Ectodermal cell (in vitro differentiated cells): ENCODE results near the gene UBL3.
A peak's percentile ranks its signal among the peaks of the same experiment; 100 is the strongest.

Experiments used
- H3K27ac ChIP-seq: 2 replicates; pipeline ENCODE4 v1.7.0; 2013; ENCODE audit warnings: mild to moderate bottlenecking, low read depth, low read length; ENCODE audit not compliant: insufficient read depth, poor library complexity, severe bottlenecking
- H3K27me3 ChIP-seq: 2 replicates; pipeline ENCODE4 v1.7.0; 2013; ENCODE audit warnings: mild to moderate bottlenecking, low read length; ENCODE audit not compliant: insufficient read depth, control insufficient read depth, poor library complexity, severe bottlenecking
- H3K36me3 ChIP-seq: one replicate; pipeline ENCODE4 v1.7.0; 2013; ENCODE audit warnings: low read length; ENCODE audit not compliant: control insufficient read depth, insufficient read depth
- H3K4me1 ChIP-seq: one replicate; pipeline ENCODE4 v1.7.0; 2013; ENCODE audit warnings: low read length; ENCODE audit not compliant: control insufficient read depth, insufficient read depth
- H3K4me3 ChIP-seq: 2 replicates; pipeline ENCODE4 v1.7.0; 2013; ENCODE audit warnings: low read depth, low read length, control low read depth; ENCODE audit not compliant: insufficient read depth
- H3K9me3 ChIP-seq: 2 replicates; pipeline ENCODE4 v1.7.0; 2013; ENCODE audit warnings: mild to moderate bottlenecking, low read length, moderate library complexity; ENCODE audit not compliant: control insufficient read depth
- WGBS, 2 experiments: methylation state at CpG; one replicate each; pipeline ENCODE4 v1.1.7; 2013; ENCODE audit warnings: missing lambda C conversion rate in 2 of 2; 5-methylcytosine and 5-hydroxymethylcytosine counted together

UBL3 gene

GRCh38 chr13:29847501-29847983 is 2.9 kb downstream of the UBL3 start:
- no peaks in the 10 kb centered on the region for H3K4me1 ChIP-seq
- H3K9me3 ChIP-seq, result no peaks in the 10 kb centered on the region
- H3K27ac ChIP-seq, result no peak overlapping the region
- no peaks in the 10 kb centered on the region for H3K36me3 ChIP-seq
- H3K27me3 ChIP-seq, result no peaks in the 10 kb centered on the region
- 58 to 61% methylated on average over 11 to 13 of the region's 13 CpGs for WGBS, 2 experiments
- peak overlapping the region; percentile 34 for H3K4me3 ChIP-seq

DNA sequence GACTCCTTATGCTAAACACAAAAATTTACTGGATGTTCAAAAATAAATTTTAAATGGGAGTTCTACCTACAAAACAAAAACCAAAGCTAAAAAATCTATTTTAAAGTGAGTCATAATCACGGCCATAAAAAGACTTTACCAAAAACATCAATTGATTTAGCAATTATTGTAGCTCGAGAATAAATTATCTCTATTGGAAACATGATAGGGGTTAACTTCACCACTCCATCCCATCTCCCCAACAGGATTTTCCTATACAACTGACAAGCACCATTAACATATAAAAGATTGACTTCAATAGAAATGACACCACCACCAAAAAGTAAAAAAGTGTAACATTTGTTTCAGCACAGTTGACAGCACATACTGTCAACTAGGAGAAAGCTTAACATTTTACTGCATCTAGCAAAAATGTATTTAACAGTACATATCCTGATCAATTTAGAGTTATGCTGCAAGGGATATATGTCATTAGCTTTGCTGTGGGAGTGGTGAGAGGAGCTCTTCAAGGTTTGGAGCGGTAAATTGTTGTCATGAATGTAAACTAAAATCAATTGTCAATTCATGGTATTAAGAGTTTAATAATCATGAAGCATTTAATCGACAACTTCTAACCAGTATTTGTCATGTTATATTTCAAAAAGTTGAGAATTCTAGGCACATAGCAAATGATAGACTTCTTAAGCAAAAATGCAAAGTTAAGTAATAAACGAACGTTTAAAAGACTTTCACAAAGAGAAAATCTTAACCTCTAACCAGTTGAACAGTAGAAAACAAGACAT is 3.8 kb downstream of the UBL3 start:
- 79 to 80% methylated on average over 3 to 5 of the region's 6 CpGs for WGBS, 2 experiments
- Histone ChIP-seq H3K9me3 (no peaks in the 10 kb centered on the region), H3K4me3 (peak overlapping the region; percentile 34), H3K27ac (no peak overlapping the region), H3K4me1 (no peaks in the 10 kb centered on the region), H3K27me3 (no peaks in the 10 kb centered on the region), H3K36me3 (no peaks in the 10 kb centered on the region)

DNA sequence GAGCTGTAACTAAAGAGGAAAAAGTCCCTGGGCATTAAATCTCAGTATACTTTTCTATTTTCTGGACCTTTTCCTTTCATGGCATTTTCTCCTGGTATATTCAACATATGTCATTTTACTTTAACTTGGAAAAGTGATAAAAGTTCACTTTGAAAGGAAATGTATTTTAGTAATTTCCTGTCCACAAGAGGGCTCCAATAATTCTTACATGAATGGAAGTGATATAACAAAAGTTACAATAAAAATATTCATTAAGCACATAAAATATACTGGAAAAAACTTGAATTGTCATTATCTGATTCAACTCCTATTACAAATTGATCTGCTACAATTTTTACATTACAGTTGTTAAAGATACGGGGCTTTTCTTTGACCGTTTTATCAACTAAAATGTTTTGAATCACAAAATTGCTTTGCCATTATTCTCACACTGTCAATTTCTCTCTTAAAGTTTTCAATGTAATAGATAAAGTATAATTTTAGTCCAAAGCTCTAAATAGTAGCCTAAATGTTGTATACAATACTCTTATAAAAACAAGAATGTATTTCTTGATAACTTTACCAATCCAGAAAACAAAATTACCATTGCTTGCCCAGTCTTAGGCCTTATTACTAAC is 4.9 kb downstream of the UBL3 start:
- H3K27ac ChIP-seq, result no peak overlapping the region
- WGBS, 2 experiments, result 98 to 100% methylated on average over 2 of the region's 2 CpGs
- H3K27me3 ChIP-seq, result no peaks in the 10 kb centered on the region
- no peak overlapping the region for H3K4me3 ChIP-seq
- H3K9me3 ChIP-seq, result no peaks in the 10 kb centered on the region
- H3K36me3 ChIP-seq, result no peaks in the 10 kb centered on the region
- no peaks in the 10 kb centered on the region for H3K4me1 ChIP-seq

DNA sequence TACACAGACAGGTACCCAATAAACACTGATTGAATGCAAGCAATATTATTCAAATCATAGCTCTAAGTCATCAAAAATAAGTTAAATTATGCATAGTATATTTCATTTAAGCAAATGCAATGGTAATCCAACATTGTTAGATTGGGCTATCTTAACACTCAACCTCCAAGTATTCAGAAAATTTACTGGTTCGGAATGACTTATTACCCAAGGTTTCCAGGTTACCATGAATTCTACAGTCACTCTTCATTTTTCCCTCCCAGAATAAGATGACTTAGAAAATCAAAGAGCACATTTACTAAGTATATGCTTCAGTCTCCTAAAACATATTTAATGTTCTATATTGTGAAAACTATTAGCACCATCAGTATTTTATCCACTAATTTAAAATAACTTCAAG is 6.0 kb downstream of the UBL3 start:
- 93 to 94% methylated on average over 1 of the region's 1 CpG for WGBS, 2 experiments
- H3K4me1 ChIP-seq, result no peaks in the 10 kb centered on the region
- no peak overlapping the region for H3K27ac ChIP-seq
- H3K9me3 ChIP-seq, result no peaks in the 10 kb centered on the region
- no peaks in the 10 kb centered on the region for H3K27me3 ChIP-seq
- H3K4me3 ChIP-seq, result no peak overlapping the region
- H3K36me3 ChIP-seq, result no peaks in the 10 kb centered on the region

GRCh38 chr13:29840585-29840984 is 9.8 kb downstream of the UBL3 start:
- H3K4me3 ChIP-seq, result no peak overlapping the region

DNA sequence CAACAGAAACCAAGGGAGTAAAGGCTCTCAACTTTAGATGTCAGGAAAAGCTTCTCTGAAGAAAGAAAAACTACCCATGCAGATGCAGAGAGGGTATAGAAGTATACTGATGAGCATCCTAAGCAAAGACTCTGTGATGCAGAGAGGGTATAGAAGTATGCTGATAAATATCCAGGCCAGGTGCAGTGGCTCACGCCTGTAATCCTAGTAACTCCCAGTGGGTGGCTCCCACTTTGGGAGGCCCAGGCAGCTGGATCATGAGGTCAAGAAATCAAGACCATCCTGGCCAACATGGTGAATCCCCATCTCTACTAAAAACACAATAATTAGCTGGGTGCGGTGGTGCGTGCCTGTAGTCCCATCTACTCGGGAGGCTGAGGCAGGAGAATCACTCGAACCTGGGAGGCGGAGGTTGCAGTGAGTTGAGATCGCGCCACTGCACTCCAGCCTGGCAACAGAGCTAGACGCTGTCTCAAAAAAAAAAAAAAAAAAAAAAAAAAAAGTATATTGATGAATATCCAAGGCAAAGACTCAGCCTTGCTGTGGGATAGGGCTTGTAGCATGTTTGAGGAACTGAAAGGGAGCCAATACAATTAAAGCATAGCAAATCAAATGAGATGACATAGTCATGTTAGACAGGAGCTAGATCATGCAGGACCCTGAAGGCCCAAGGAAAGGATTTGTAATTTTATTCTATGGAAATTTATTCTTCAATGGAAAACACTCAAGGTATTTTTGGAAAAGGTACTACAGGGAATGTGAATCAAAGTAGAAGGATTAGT is 14.9 kb downstream of the UBL3 start:
- Histone ChIP-seq H3K4me3 (no peak overlapping the region), H3K9me3 (no peaks in the 10 kb centered on the region), H3K27ac (no peak overlapping the region), H3K27me3 (no peaks in the 10 kb centered on the region), H3K4me1 (no peaks in the 10 kb centered on the region), H3K36me3 (no peaks in the 10 kb centered on the region)
- WGBS, 2 experiments, result 96 to 97% methylated on average over 6 to 8 of the region's 9 CpGs

More at GRCh38 chr13:29840585-29840984, 9.8 kb downstream of the UBL3 start:
- Histone ChIP-seq H3K27ac (no peak overlapping the region), H3K9me3 (no peaks in the 10 kb centered on the region), H3K27me3 (no peaks in the 10 kb centered on the region), H3K36me3 (no peaks in the 10 kb centered on the region), H3K4me1 (no peaks in the 10 kb centered on the region)
- 100% methylated on average over 2 of the region's 3 CpGs; no CpG with 5 or more reads in 1 of the 2 experiments for WGBS, 2 experiments

DNA sequence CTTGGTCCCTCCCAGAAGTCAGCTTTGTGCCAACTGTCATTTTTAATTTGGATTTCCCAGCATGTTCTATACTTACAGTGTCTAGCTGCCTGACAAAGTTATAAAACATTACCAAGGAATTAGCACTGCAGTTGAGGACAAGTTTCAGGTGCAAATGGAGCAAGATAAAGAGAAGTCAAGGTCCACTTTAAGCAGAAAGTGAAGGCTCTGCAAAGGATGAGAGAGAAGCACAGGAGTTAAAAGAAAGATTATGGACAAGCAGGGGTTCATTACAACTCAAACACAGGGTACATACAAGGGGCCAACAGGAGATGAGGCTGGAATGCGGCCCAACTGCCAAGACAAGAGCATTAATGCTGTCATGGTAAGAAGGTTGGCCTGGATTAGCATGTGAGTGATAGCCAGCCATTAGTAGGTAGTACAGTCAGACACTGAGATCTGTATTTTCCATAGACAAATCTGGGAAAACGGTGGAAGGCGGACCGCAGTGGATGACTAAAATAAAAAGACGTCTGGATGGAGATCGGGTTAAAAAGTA is 17.6 kb downstream of the UBL3 start:
- H3K27me3 ChIP-seq, result no peaks in the 10 kb centered on the region
- no peaks in the 10 kb centered on the region for H3K9me3 ChIP-seq
- H3K4me1 ChIP-seq, result no peaks in the 10 kb centered on the region
- H3K36me3 ChIP-seq, result no peaks in the 10 kb centered on the region
- WGBS, 2 experiments, result 94 to 96% methylated on average over 6 of the region's 6 CpGs
- H3K27ac ChIP-seq, result no peak overlapping the region
- H3K4me3 ChIP-seq, result no peak overlapping the region

GRCh38 chr13:29830000-29830399 is 20.4 kb downstream of the UBL3 start:
- no peaks in the 10 kb centered on the region for H3K9me3 ChIP-seq
- no peaks in the 10 kb centered on the region for H3K27me3 ChIP-seq
- no peaks in the 10 kb centered on the region for H3K4me1 ChIP-seq
- no peak overlapping the region for H3K27ac ChIP-seq
- H3K36me3 ChIP-seq, result no peaks in the 10 kb centered on the region
- H3K4me3 ChIP-seq, result no peak overlapping the region

- H3K36me3 ChIP-seq, result no peaks in the 10 kb centered on the region
- no peaks in the 10 kb centered on the region for H3K27me3 ChIP-seq
- H3K9me3 ChIP-seq, result no peaks in the 10 kb centered on the region
- no peak overlapping the region for H3K27ac ChIP-seq
- 92 to 94% methylated on average over 2 of the region's 2 CpGs for WGBS, 2 experiments
- no peaks in the 10 kb centered on the region for H3K4me1 ChIP-seq
- H3K4me3 ChIP-seq, result no peak overlapping the region
Measured at GRCh38 chr13:29819143-29819542, 31.3 kb downstream of the UBL3 start.
